NB4 (cell line): Measurements from ENCODE around the gene C3AR1.
"Not testable (repeated sequence)": the region's sequence is repeated elsewhere in the genome, so short reads cannot be mapped to it uniquely, and the experiment has no call there.

ENCODE experiments used
- DNase-seq: peaks from one replicate; pipeline ENCODE4 v3.0.0; 2010; ENCODE audit warnings: low read depth
- H3K4me3 ChIP-seq: one replicate; pipeline ENCODE4 v1.5.1; 2011; ENCODE audit warnings: mild to moderate bottlenecking, low read depth, low read length, moderate library complexity
- MYC ChIP-seq: IDR thresholded peaks from 2 replicates; pipeline ENCODE4 v1.6.1; 2011; ENCODE audit warnings: low read depth, low read length
- POLR2A ChIP-seq: IDR thresholded peaks from 2 replicates; pipeline ENCODE4 v1.6.1; 2011; ENCODE audit warnings: mild to moderate bottlenecking; ENCODE audit not compliant: insufficient read length; ENCODE audit errors: extremely low read depth
- TF ChIP-seq, protein P1 (sequence below): IDR thresholded peaks from one replicate; pipeline ENCODE4 v1.5.1; 2012; ENCODE audit warnings: low read depth, low read length
- TF ChIP-seq, protein P2 (sequence below): IDR thresholded peaks from 2 replicates; pipeline ENCODE4 v1.6.1; 2011; ENCODE audit warnings: low read depth, low read length

The C3AR1 gene

DNA sequence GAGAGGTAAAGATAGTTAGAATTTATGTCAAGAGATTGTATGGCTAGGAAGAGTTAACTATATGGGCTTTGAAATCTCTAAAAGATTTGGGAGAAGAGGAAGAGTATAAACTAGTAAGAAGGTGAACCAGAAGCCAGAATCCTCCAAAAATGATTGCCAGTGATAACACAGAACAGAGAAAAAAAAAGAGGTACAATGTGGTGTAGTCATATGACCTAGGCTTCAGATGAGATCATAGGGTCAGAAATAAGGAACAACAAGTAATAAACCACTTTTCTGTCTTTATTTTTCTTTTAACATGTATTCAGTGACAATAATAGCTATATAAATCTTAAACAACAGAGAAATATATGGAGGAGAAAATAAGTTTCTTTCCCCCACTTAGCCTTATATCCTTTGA lies 14.0 kb upstream of the C3AR1 start:
- peak; percentile 23 for DNase-seq
- H3K4me3 ChIP-seq = no peak overlapping the region
- no peak for TF ChIP-seq POLR2A
- TF ChIP-seq, protein P1, sequence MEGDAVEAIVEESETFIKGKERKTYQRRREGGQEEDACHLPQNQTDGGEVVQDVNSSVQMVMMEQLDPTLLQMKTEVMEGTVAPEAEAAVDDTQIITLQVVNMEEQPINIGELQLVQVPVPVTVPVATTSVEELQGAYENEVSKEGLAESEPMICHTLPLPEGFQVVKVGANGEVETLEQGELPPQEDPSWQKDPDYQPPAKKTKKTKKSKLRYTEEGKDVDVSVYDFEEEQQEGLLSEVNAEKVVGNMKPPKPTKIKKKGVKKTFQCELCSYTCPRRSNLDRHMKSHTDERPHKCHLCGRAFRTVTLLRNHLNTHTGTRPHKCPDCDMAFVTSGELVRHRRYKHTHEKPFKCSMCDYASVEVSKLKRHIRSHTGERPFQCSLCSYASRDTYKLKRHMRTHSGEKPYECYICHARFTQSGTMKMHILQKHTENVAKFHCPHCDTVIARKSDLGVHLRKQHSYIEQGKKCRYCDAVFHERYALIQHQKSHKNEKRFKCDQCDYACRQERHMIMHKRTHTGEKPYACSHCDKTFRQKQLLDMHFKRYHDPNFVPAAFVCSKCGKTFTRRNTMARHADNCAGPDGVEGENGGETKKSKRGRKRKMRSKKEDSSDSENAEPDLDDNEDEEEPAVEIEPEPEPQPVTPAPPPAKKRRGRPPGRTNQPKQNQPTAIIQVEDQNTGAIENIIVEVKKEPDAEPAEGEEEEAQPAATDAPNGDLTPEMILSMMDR = no peak
- TF ChIP-seq MYC = no peak
- TF ChIP-seq, protein P2, sequence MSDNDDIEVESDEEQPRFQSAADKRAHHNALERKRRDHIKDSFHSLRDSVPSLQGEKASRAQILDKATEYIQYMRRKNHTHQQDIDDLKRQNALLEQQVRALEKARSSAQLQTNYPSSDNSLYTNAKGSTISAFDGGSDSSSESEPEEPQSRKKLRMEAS = no peak

DNA sequence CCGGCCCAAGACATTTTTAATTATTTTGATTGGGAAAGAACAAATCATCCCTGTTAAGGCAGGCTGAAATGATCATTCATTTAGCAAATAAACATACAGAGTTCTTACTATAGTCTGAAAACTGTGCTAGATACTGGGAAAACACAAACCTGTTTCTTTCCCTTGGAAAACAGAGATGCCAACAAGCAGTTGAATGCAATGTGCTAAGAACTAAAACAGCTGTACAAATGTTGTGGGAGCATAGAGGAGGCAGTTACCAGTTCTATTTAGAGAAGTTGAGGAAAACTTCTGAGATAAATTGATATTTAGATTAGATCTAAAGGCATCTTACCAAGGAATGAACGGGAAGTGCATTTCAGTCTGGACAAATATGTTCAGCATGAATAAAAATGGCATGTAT lies 12.8 kb upstream of the C3AR1 start:
- no peak for DNase-seq
- H3K4me3 ChIP-seq = no peak overlapping the region

DNA sequence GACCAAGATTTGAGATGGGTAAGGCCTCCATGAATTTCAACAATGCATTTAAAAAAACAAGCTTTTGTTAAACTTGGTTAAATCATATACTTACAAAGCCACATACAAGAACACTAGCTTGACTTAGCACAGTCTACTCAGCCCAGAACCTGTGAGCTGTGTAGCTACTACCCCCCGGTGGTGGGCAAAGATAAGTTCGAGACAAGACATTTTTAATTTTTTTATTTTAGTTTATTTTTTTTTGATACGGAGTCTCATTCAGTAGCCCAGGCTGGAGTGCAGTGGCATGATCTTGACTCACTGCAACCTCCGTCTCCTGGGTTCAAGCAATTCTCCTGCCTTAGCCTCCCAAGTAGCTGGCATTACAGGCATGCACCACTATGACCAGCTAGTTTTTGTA lies 12.2 kb upstream of the C3AR1 start:
- peak; percentile 79 for DNase-seq

More for the DNA sequence above, 12.8 kb upstream of the C3AR1 start:
- TF ChIP-seq MYC = no peak
- TF ChIP-seq, protein P2 = no peak
- TF ChIP-seq, protein P1 = no peak
- no peak for TF ChIP-seq POLR2A

GRCh38 chr12:8077207-8077606 lies 11.0 kb upstream of the C3AR1 start:
- DNase-seq = peak; percentile 54
- TF ChIP-seq POLR2A = no peak
- TF ChIP-seq, protein P2 = no peak
- TF ChIP-seq MYC = no peak
- TF ChIP-seq, protein P1 = no peak
- no peak overlapping the region for H3K4me3 ChIP-seq

More for the DNA sequence above, 12.2 kb upstream of the C3AR1 start:
- no peak overlapping the region for H3K4me3 ChIP-seq
- TF ChIP-seq, protein P1 = peak; percentile 46
- TF ChIP-seq, protein P2 = no peak
- no peak for TF ChIP-seq MYC

- no peak overlapping the region for H3K4me3 ChIP-seq
- no peak for DNase-seq
- TF ChIP-seq, protein P1 = no peak
Observed at GRCh38 chr12:8076366-8076765, 10.2 kb upstream of the C3AR1 start.

DNA sequence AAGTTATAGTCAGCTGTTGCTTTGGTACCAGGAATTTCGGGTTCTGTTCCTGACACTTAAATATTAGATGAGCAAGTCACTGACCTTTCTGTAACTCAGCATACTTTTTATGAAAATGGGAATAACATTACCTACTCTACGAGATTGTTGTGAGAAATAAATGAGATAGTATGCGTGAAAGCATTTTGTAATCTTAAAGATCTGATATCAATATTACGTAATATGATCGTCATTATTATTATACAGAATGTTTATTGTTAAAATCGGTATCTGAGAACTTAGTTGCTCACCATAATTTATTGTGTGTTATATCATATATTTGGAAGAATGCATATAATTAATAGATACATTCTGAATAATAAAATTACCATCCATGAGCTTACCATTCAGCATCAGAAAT lies 9.8 kb upstream of the C3AR1 start:
- no peak for DNase-seq
- TF ChIP-seq, protein P2 = no peak
- TF ChIP-seq POLR2A (no peak), MYC (no peak)
- TF ChIP-seq, protein P1 = no peak
- H3K4me3 ChIP-seq = no peak overlapping the region

GRCh38 chr12:8071820-8072219 lies 5.7 kb upstream of the C3AR1 start:
- not testable (repeated sequence) for H3K4me3 ChIP-seq, DNase-seq
